ENCODE data around the gene ENHO. TPM values are rescaled to one million over a fixed set of nuclear protein-coding genes. Genes with fewer than 3 reads are reported as not detected.

The ENHO gene
- total and polyA plus RNA-seq, 10 of the 15 experiments (the other 5 are each of a cell fraction or from before 2014, with no cell fraction given): not detected

GRCh38 chr9:34541540-34541939 is 18.8 kb upstream of the ENHO start:
- POLR2A ChIA-PET: no interaction called here
- in situ Hi-C loops (cut with MboI): no loop called here
- no peaks in the 10 kb centered on the region for H3K36me3 ChIP-seq (ENCODE audit: control insufficient read depth in 2 of 2, insufficient read depth in 2 of 2, low read length in 1 of 2)
- no peak overlapping the region for H3K9ac ChIP-seq (ENCODE audit: control insufficient read depth, insufficient read depth, low read length)
- FAIRE-seq (no peak), DNase-seq (ENCODE audit: low read depth, low spot score) (no peak), ATAC-seq (no peak)
- CTCF ChIA-PET: no interaction called here
- H4K20me1 ChIP-seq (ENCODE audit: control insufficient read depth, insufficient read depth): no peaks in the 10 kb centered on the region
- H3K9me3 ChIP-seq (replicated peaks; ENCODE audit: control insufficient read depth, insufficient read depth, low read length): no peaks in the 10 kb centered on the region; the same call in 2 of the 3 replicates
- RAD21 ChIA-PET (ENCODE audit: unreplicated experiment): no interaction called here
- peaks cover 9 to 12% of the 10 kb centered on the region in 2 experiments for H3K27me3 ChIP-seq (replicated peaks in 1 of 2; ENCODE audit: control insufficient read depth in 2 of 2, insufficient read depth in 2 of 2, low read length in 1 of 2)
- H3K4me2 ChIP-seq (ENCODE audit: control insufficient read depth, insufficient read depth): no peak overlapping the region
- 22% methylated on average over 7 of the region's 7 CpGs for WGBS (ENCODE audit: insufficient coverage, insufficient replicate concordance, low lambda C conversion rate, missing lambda C conversion rate)
- SMC1A ChIA-PET (ENCODE audit: uncharacterized antibody, unreplicated experiment): no interaction called here
- BruUV-seq (replicated peaks): no TSS peak
- no peak overlapping the region for H3K4me3 ChIP-seq
- no peaks in the 10 kb centered on the region for H3K4me1 ChIP-seq (ENCODE audit: control insufficient read depth, insufficient read depth, low read length)
- H3K27ac ChIP-seq (ENCODE audit: control insufficient read depth, insufficient read depth): no peak overlapping the region
- no peaks in the 10 kb centered on the region for H3K79me2 ChIP-seq (ENCODE audit: control insufficient read depth, insufficient read depth, low read length)
- intact Hi-C loops (cut with micrococcal nuclease; ENCODE audit: unreplicated experiment): no loop called here
- no peak for TF ChIP-seq FOXK2 (IDR thresholded peaks at IDR 0.05)
- no peak for TF ChIP-seq CEBPB (IDR thresholded peaks at IDR 0.05; ENCODE audit: borderline replicate concordance in 1 of 2, low read depth in 2 of 2, low read length in 2 of 2)
- no peak for TF ChIP-seq IKZF1 (conservative IDR thresholded peaks at IDR 0.05)
- no peak for TF ChIP-seq WRNIP1 (IDR thresholded peaks at IDR 0.05; ENCODE audit: borderline replicate concordance, low read depth, low read length)
- no peak for TF ChIP-seq TAF1 (IDR thresholded peaks at IDR 0.05; ENCODE audit: borderline replicate concordance, low read depth, low read length)
- no peak for TF ChIP-seq TCF12 (IDR thresholded peaks at IDR 0.05; ENCODE audit: low read depth, low read length)
- no peak for TF ChIP-seq REST (IDR thresholded peaks at IDR 0.05; ENCODE audit: low read depth, low read length)
- TF ChIP-seq TCF3 (IDR thresholded peaks at IDR 0.05; ENCODE audit: borderline replicate concordance, insufficient read depth, low read depth, low read length): no peak
- TF ChIP-seq IRF4 (IDR thresholded peaks at IDR 0.05; ENCODE audit: low read depth, low read length): no peak
- no peak for TF ChIP-seq NFYB (IDR thresholded peaks at IDR 0.05; ENCODE audit: insufficient read depth, low read depth, low read length)
- TF ChIP-seq SRF (IDR thresholded peaks at IDR 0.05; ENCODE audit: low read depth in 2 of 2, low read length in 2 of 2): no peak
- TF ChIP-seq, protein P1, sequence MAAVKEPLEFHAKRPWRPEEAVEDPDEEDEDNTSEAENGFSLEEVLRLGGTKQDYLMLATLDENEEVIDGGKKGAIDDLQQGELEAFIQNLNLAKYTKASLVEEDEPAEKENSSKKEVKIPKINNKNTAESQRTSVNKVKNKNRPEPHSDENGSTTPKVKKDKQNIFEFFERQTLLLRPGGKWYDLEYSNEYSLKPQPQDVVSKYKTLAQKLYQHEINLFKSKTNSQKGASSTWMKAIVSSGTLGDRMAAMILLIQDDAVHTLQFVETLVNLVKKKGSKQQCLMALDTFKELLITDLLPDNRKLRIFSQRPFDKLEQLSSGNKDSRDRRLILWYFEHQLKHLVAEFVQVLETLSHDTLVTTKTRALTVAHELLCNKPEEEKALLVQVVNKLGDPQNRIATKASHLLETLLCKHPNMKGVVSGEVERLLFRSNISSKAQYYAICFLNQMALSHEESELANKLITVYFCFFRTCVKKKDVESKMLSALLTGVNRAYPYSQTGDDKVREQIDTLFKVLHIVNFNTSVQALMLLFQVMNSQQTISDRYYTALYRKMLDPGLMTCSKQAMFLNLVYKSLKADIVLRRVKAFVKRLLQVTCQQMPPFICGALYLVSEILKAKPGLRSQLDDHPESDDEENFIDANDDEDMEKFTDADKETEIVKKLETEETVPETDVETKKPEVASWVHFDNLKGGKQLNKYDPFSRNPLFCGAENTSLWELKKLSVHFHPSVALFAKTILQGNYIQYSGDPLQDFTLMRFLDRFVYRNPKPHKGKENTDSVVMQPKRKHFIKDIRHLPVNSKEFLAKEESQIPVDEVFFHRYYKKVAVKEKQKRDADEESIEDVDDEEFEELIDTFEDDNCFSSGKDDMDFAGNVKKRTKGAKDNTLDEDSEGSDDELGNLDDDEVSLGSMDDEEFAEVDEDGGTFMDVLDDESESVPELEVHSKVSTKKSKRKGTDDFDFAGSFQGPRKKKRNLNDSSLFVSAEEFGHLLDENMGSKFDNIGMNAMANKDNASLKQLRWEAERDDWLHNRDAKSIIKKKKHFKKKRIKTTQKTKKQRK (IDR thresholded peaks at IDR 0.05; ENCODE audit: low read depth, low read length): no peak
- no peak overlapping the region for H2AFZ ChIP-seq (ENCODE audit: control insufficient read depth, low read depth, low read length)

All from GM12878 (cell line).